Measurements from ENCODE around the gene LDHAL6B. TPM values are rescaled to one million over a fixed set of nuclear protein-coding genes. Genes with fewer than 3 reads are reported as not detected.

Gene LDHAL6B
- total and polyA plus RNA-seq, 2 of the 8 experiments (the other 6 are each of a cell fraction or from before 2014, with no cell fraction given) = not detected

DNA sequence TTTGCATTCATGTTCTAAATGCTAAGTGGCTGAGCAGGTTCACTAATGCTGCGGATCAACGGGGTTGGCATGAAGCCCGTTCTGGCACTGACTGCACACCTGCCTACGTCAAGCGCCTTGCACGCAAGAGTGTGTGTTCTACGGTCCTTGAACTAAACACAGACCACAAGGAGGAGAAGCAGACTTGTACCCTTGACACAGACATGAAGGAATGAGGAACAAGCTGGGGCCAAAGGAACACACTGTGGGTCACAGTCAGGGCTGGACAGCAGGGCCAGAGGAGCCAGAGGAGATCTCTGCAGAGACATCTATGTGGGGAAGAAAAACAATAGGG lies 48.0 kb upstream of the LDHAL6B start (continued):
- TF ChIP-seq, protein P1, sequence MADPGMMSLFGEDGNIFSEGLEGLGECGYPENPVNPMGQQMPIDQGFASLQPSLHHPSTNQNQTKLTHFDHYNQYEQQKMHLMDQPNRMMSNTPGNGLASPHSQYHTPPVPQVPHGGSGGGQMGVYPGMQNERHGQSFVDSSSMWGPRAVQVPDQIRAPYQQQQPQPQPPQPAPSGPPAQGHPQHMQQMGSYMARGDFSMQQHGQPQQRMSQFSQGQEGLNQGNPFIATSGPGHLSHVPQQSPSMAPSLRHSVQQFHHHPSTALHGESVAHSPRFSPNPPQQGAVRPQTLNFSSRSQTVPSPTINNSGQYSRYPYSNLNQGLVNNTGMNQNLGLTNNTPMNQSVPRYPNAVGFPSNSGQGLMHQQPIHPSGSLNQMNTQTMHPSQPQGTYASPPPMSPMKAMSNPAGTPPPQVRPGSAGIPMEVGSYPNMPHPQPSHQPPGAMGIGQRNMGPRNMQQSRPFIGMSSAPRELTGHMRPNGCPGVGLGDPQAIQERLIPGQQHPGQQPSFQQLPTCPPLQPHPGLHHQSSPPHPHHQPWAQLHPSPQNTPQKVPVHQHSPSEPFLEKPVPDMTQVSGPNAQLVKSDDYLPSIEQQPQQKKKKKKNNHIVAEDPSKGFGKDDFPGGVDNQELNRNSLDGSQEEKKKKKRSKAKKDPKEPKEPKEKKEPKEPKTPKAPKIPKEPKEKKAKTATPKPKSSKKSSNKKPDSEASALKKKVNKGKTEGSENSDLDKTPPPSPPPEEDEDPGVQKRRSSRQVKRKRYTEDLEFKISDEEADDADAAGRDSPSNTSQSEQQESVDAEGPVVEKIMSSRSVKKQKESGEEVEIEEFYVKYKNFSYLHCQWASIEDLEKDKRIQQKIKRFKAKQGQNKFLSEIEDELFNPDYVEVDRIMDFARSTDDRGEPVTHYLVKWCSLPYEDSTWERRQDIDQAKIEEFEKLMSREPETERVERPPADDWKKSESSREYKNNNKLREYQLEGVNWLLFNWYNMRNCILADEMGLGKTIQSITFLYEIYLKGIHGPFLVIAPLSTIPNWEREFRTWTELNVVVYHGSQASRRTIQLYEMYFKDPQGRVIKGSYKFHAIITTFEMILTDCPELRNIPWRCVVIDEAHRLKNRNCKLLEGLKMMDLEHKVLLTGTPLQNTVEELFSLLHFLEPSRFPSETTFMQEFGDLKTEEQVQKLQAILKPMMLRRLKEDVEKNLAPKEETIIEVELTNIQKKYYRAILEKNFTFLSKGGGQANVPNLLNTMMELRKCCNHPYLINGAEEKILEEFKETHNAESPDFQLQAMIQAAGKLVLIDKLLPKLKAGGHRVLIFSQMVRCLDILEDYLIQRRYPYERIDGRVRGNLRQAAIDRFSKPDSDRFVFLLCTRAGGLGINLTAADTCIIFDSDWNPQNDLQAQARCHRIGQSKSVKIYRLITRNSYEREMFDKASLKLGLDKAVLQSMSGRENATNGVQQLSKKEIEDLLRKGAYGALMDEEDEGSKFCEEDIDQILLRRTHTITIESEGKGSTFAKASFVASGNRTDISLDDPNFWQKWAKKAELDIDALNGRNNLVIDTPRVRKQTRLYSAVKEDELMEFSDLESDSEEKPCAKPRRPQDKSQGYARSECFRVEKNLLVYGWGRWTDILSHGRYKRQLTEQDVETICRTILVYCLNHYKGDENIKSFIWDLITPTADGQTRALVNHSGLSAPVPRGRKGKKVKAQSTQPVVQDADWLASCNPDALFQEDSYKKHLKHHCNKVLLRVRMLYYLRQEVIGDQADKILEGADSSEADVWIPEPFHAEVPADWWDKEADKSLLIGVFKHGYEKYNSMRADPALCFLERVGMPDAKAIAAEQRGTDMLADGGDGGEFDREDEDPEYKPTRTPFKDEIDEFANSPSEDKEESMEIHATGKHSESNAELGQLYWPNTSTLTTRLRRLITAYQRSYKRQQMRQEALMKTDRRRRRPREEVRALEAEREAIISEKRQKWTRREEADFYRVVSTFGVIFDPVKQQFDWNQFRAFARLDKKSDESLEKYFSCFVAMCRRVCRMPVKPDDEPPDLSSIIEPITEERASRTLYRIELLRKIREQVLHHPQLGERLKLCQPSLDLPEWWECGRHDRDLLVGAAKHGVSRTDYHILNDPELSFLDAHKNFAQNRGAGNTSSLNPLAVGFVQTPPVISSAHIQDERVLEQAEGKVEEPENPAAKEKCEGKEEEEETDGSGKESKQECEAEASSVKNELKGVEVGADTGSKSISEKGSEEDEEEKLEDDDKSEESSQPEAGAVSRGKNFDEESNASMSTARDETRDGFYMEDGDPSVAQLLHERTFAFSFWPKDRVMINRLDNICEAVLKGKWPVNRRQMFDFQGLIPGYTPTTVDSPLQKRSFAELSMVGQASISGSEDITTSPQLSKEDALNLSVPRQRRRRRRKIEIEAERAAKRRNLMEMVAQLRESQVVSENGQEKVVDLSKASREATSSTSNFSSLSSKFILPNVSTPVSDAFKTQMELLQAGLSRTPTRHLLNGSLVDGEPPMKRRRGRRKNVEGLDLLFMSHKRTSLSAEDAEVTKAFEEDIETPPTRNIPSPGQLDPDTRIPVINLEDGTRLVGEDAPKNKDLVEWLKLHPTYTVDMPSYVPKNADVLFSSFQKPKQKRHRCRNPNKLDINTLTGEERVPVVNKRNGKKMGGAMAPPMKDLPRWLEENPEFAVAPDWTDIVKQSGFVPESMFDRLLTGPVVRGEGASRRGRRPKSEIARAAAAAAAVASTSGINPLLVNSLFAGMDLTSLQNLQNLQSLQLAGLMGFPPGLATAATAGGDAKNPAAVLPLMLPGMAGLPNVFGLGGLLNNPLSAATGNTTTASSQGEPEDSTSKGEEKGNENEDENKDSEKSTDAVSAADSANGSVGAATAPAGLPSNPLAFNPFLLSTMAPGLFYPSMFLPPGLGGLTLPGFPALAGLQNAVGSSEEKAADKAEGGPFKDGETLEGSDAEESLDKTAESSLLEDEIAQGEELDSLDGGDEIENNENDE (IDR thresholded peaks at IDR 0.05; ENCODE audit: insufficient replicate concordance, low read length) = no peak
- TF ChIP-seq TAF7 (optimal IDR thresholded peaks at IDR 0.05; ENCODE audit: borderline replicate concordance, low read depth, low read length) (no peak), NANOG (IDR thresholded peaks at IDR 0.05; ENCODE audit: insufficient read depth, low read depth, low read length, poor library complexity, severe bottlenecking) (no peak), KDM4A (IDR thresholded peaks at IDR 0.05; ENCODE audit: low read depth, low read length, severe bottlenecking) (no peak), GTF2F1 (IDR thresholded peaks at IDR 0.05; ENCODE audit: borderline replicate concordance, low read depth, low read length) (no peak)
- TF ChIP-seq, protein P2, sequence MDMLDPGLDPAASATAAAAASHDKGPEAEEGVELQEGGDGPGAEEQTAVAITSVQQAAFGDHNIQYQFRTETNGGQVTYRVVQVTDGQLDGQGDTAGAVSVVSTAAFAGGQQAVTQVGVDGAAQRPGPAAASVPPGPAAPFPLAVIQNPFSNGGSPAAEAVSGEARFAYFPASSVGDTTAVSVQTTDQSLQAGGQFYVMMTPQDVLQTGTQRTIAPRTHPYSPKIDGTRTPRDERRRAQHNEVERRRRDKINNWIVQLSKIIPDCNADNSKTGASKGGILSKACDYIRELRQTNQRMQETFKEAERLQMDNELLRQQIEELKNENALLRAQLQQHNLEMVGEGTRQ (IDR thresholded peaks at IDR 0.05; ENCODE audit: low read length) = no peak

Measured in H1 (cell line).